Spleen (tissue), 7 donors: Measurements from ENCODE around the gene ZNF804B.

Experiments used
- POLR2A ChIP-seq, 3 donors: fragments of 450-650 bp; IDR thresholded peaks; one replicate each; pipeline ENCODE4 v1.5.1; 2017; ENCODE audit warnings: antibody characterized with exemption in 3 of 3, mild to moderate bottlenecking in 1 of 3
- TF ChIP-seq, protein P1 (sequence below), 11 experiments: fragments of 200-600 bp in 7 of 11; fragments of 450-650 bp in 4 of 11; sonication (generic) in 4 of 11; IDR thresholded peaks in 8 of 11; conservative IDR thresholded peaks in 3 of 11; 1 replicate in 7 of 11; 2 replicates in 4 of 11; pipeline versions ENCODE4 v1.4.0 to v1.8.0; 2016 to 2021; ENCODE audit warnings: antibody characterized with exemption in 11 of 11, inconsistent platforms in 4 of 11, mild to moderate bottlenecking in 1 of 11
- donor health status: DM: no; HTN: no; CAD: no; lungs with moderate emphysema.
- donor health status: DM: no; HTN: no; CAD: no.
- donor health status: DM: no; HTN: no; CAD: no.

- no peak for TF ChIP-seq POLR2A (IDR thresholded peaks at IDR 0.05)
- TF ChIP-seq, protein P1, sequence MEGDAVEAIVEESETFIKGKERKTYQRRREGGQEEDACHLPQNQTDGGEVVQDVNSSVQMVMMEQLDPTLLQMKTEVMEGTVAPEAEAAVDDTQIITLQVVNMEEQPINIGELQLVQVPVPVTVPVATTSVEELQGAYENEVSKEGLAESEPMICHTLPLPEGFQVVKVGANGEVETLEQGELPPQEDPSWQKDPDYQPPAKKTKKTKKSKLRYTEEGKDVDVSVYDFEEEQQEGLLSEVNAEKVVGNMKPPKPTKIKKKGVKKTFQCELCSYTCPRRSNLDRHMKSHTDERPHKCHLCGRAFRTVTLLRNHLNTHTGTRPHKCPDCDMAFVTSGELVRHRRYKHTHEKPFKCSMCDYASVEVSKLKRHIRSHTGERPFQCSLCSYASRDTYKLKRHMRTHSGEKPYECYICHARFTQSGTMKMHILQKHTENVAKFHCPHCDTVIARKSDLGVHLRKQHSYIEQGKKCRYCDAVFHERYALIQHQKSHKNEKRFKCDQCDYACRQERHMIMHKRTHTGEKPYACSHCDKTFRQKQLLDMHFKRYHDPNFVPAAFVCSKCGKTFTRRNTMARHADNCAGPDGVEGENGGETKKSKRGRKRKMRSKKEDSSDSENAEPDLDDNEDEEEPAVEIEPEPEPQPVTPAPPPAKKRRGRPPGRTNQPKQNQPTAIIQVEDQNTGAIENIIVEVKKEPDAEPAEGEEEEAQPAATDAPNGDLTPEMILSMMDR (IDR thresholded peaks at IDR 0.05 in 8 of 11, conservative IDR thresholded peaks at IDR 0.05 in 3 of 11) = no peak
These were observed 121.6 kb downstream of the ZNF804B start for GRCh38 chr7:88881136-88881535.
